ENCODE measurements around the gene THRB. TPM values are rescaled to one million over a fixed set of nuclear protein-coding genes. Genes with fewer than 3 reads are reported as not detected.

THRB gene
- total RNA-seq, 1 experiment from 2014 or later, result 5.8 TPM

DNA sequence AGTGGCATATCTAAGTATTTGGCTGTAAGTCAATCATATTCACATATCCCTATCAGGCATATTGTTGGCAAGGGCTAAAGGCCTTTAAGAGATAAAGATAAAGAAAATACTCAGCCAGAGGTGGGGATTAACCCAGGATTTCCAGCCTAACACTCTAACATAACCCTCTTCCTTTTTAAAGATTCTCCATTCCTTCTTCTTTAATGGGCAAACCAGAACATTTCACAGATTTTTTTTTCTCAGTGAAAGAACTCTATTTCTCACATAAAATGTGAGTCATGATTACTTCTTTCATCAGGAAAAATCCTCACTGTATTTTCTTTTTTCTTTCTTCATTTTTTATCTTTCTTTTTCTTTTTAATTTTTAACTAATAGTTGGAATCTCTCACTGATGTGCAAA is 349.2 kb downstream of the THRB start:
- H3K36me3 Mint-ChIP-seq, result no peaks in the 10 kb centered on the region
- TF ChIP-seq CREM (CRISPR knock-in tag; IDR thresholded peaks at IDR 0.05) (no peak), HMGA2 (CRISPR knock-in tag; IDR thresholded peaks at IDR 0.05) (no peak), NFATC4 (CRISPR knock-in tag; IDR thresholded peaks at IDR 0.05) (no peak)
- TF ChIP-seq, protein P1, sequence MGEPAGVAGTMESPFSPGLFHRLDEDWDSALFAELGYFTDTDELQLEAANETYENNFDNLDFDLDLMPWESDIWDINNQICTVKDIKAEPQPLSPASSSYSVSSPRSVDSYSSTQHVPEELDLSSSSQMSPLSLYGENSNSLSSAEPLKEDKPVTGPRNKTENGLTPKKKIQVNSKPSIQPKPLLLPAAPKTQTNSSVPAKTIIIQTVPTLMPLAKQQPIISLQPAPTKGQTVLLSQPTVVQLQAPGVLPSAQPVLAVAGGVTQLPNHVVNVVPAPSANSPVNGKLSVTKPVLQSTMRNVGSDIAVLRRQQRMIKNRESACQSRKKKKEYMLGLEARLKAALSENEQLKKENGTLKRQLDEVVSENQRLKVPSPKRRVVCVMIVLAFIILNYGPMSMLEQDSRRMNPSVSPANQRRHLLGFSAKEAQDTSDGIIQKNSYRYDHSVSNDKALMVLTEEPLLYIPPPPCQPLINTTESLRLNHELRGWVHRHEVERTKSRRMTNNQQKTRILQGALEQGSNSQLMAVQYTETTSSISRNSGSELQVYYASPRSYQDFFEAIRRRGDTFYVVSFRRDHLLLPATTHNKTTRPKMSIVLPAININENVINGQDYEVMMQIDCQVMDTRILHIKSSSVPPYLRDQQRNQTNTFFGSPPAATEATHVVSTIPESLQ (CRISPR knock-in tag; IDR thresholded peaks at IDR 0.05), result no peak
- H3K4me3 Mint-ChIP-seq, result no peak overlapping the region
- DNase-seq (ENCODE audit: low spot score) (no peak), ATAC-seq (no peak)
- peaks cover 9% of the 10 kb centered on the region for H3K4me1 Mint-ChIP-seq
- H3K27me3 Mint-ChIP-seq (ENCODE audit: low read depth), result no peaks in the 10 kb centered on the region
- H3K27ac Mint-ChIP-seq, result no peak overlapping the region
- H3K9me3 Mint-ChIP-seq, result no peaks in the 10 kb centered on the region
- ChIA-PET CTCF (no interaction called here), POLR2A (no interaction called here)

DNA sequence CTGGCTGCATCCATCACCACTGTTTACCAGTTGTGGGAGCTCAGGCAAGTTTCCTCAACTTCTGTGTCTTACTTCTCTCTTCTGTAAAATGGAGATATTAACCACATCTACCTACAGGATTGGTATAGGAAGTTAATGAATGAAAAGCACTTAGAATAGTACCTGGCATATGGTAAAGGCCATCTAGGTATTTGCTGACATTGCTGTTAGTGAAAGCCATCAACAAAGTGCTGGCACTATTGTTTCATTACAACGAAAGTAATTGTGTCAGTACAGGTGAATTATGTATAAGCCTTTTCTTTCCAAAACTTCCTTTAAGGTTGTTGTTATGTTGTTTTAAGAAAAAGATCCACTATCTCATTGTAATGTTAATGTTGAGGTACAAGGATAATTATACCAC is 352.5 kb downstream of the THRB start:
- TF ChIP-seq ZBTB21 (CRISPR knock-in tag; IDR thresholded peaks at IDR 0.05; ENCODE audit: borderline replicate concordance) (no peak), TEAD4 (CRISPR knock-in tag; IDR thresholded peaks at IDR 0.05) (no peak), FOXJ3 (CRISPR knock-in tag; IDR thresholded peaks at IDR 0.05; ENCODE audit: borderline replicate concordance) (no peak), NR1H2 (CRISPR knock-in tag; IDR thresholded peaks at IDR 0.05) (no peak), NR2C2 (CRISPR knock-in tag; IDR thresholded peaks at IDR 0.05) (no peak), SP1 (CRISPR knock-in tag; conservative IDR thresholded peaks at IDR 0.05) (no peak), JAZF1 (CRISPR knock-in tag; IDR thresholded peaks at IDR 0.05) (no peak), NFE2L1 (CRISPR knock-in tag; IDR thresholded peaks at IDR 0.05) (no peak), NFYB (CRISPR knock-in tag; conservative IDR thresholded peaks at IDR 0.05; ENCODE audit: low read depth) (no peak), EMX1 (CRISPR knock-in tag; IDR thresholded peaks at IDR 0.05) (no peak), TCF7 (CRISPR knock-in tag; IDR thresholded peaks at IDR 0.05; ENCODE audit: low read depth) (no peak), SMAD4 (CRISPR knock-in tag; IDR thresholded peaks at IDR 0.05) (no peak), PRRX2 (CRISPR knock-in tag; IDR thresholded peaks at IDR 0.05) (no peak), ZNF263 (CRISPR knock-in tag; IDR thresholded peaks at IDR 0.05; ENCODE audit: low read depth) (no peak)
- TF ChIP-seq, protein P2, sequence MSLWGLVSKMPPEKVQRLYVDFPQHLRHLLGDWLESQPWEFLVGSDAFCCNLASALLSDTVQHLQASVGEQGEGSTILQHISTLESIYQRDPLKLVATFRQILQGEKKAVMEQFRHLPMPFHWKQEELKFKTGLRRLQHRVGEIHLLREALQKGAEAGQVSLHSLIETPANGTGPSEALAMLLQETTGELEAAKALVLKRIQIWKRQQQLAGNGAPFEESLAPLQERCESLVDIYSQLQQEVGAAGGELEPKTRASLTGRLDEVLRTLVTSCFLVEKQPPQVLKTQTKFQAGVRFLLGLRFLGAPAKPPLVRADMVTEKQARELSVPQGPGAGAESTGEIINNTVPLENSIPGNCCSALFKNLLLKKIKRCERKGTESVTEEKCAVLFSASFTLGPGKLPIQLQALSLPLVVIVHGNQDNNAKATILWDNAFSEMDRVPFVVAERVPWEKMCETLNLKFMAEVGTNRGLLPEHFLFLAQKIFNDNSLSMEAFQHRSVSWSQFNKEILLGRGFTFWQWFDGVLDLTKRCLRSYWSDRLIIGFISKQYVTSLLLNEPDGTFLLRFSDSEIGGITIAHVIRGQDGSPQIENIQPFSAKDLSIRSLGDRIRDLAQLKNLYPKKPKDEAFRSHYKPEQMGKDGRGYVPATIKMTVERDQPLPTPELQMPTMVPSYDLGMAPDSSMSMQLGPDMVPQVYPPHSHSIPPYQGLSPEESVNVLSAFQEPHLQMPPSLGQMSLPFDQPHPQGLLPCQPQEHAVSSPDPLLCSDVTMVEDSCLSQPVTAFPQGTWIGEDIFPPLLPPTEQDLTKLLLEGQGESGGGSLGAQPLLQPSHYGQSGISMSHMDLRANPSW (CRISPR knock-in tag; conservative IDR thresholded peaks at IDR 0.05; ENCODE audit: low read depth), result no peak
- TF ChIP-seq, protein P3, sequence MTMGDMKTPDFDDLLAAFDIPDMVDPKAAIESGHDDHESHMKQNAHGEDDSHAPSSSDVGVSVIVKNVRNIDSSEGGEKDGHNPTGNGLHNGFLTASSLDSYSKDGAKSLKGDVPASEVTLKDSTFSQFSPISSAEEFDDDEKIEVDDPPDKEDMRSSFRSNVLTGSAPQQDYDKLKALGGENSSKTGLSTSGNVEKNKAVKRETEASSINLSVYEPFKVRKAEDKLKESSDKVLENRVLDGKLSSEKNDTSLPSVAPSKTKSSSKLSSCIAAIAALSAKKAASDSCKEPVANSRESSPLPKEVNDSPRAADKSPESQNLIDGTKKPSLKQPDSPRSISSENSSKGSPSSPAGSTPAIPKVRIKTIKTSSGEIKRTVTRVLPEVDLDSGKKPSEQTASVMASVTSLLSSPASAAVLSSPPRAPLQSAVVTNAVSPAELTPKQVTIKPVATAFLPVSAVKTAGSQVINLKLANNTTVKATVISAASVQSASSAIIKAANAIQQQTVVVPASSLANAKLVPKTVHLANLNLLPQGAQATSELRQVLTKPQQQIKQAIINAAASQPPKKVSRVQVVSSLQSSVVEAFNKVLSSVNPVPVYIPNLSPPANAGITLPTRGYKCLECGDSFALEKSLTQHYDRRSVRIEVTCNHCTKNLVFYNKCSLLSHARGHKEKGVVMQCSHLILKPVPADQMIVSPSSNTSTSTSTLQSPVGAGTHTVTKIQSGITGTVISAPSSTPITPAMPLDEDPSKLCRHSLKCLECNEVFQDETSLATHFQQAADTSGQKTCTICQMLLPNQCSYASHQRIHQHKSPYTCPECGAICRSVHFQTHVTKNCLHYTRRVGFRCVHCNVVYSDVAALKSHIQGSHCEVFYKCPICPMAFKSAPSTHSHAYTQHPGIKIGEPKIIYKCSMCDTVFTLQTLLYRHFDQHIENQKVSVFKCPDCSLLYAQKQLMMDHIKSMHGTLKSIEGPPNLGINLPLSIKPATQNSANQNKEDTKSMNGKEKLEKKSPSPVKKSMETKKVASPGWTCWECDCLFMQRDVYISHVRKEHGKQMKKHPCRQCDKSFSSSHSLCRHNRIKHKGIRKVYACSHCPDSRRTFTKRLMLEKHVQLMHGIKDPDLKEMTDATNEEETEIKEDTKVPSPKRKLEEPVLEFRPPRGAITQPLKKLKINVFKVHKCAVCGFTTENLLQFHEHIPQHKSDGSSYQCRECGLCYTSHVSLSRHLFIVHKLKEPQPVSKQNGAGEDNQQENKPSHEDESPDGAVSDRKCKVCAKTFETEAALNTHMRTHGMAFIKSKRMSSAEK (CRISPR knock-in tag; IDR thresholded peaks at IDR 0.05; ENCODE audit: borderline replicate concordance), result no peak
- TF ChIP-seq, protein P4, sequence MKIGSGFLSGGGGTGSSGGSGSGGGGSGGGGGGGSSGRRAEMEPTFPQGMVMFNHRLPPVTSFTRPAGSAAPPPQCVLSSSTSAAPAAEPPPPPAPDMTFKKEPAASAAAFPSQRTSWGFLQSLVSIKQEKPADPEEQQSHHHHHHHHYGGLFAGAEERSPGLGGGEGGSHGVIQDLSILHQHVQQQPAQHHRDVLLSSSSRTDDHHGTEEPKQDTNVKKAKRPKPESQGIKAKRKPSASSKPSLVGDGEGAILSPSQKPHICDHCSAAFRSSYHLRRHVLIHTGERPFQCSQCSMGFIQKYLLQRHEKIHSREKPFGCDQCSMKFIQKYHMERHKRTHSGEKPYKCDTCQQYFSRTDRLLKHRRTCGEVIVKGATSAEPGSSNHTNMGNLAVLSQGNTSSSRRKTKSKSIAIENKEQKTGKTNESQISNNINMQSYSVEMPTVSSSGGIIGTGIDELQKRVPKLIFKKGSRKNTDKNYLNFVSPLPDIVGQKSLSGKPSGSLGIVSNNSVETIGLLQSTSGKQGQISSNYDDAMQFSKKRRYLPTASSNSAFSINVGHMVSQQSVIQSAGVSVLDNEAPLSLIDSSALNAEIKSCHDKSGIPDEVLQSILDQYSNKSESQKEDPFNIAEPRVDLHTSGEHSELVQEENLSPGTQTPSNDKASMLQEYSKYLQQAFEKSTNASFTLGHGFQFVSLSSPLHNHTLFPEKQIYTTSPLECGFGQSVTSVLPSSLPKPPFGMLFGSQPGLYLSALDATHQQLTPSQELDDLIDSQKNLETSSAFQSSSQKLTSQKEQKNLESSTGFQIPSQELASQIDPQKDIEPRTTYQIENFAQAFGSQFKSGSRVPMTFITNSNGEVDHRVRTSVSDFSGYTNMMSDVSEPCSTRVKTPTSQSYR (CRISPR knock-in tag; IDR thresholded peaks at IDR 0.05), result no peak
- TF ChIP-seq, protein P5, sequence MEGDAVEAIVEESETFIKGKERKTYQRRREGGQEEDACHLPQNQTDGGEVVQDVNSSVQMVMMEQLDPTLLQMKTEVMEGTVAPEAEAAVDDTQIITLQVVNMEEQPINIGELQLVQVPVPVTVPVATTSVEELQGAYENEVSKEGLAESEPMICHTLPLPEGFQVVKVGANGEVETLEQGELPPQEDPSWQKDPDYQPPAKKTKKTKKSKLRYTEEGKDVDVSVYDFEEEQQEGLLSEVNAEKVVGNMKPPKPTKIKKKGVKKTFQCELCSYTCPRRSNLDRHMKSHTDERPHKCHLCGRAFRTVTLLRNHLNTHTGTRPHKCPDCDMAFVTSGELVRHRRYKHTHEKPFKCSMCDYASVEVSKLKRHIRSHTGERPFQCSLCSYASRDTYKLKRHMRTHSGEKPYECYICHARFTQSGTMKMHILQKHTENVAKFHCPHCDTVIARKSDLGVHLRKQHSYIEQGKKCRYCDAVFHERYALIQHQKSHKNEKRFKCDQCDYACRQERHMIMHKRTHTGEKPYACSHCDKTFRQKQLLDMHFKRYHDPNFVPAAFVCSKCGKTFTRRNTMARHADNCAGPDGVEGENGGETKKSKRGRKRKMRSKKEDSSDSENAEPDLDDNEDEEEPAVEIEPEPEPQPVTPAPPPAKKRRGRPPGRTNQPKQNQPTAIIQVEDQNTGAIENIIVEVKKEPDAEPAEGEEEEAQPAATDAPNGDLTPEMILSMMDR (IDR thresholded peaks at IDR 0.05), result no peak
- Mint-ChIP-seq H3K36me3 (no peaks in the 10 kb centered on the region), H3K27me3 (ENCODE audit: low read depth) (no peaks in the 10 kb centered on the region), H3K4me3 (no peak overlapping the region), H3K27ac (no peak overlapping the region), H3K4me1 (peaks cover 13% of the 10 kb centered on the region), H3K9me3 (no peaks in the 10 kb centered on the region)
- ATAC-seq, result no peak
- no peak for DNase-seq (ENCODE audit: low spot score)
- POLR2A ChIA-PET, result no interaction called here
- CTCF ChIA-PET, result no interaction called here
